Measurements from ENCODE around the gene WDPCP. TPM values are rescaled to one million over a fixed set of nuclear protein-coding genes. Genes with fewer than 3 reads are reported as not detected.

Gene WDPCP
- total and polyA plus RNA-seq, 2 of the 13 experiments (the other 11 are each of a cell fraction or from before 2014, with no cell fraction given) = 2.9 to 5.2 TPM

- TF ChIP-seq CHCHD3 (CRISPR knock-in tag; IDR thresholded peaks at IDR 0.05) (no peak), PBX3 (CRISPR knock-in tag; IDR thresholded peaks at IDR 0.05; ENCODE audit: borderline replicate concordance) (no peak), FOSL2 (CRISPR knock-in tag; IDR thresholded peaks at IDR 0.05) (peak; percentile 38; the same call in 1 of the 2 replicates), ZEB1 (IDR thresholded peaks at IDR 0.05; ENCODE audit: insufficient replicate concordance, low read depth) (no peak), ZNF614 (CRISPR knock-in tag; IDR thresholded peaks at IDR 0.05; ENCODE audit: borderline replicate concordance) (peak; percentile 72; the same call in 1 of the 2 replicates), CSRNP1 (CRISPR knock-in tag; IDR thresholded peaks at IDR 0.05) (no peak), ZNF570 (CRISPR knock-in tag; IDR thresholded peaks at IDR 0.05; ENCODE audit: borderline replicate concordance) (no peak), ZNF260 (CRISPR knock-in tag; IDR thresholded peaks at IDR 0.05; ENCODE audit: borderline replicate concordance, low read depth) (no peak), ZNF512 (CRISPR knock-in tag; IDR thresholded peaks at IDR 0.05) (no peak), ZFP90 (CRISPR knock-in tag; IDR thresholded peaks at IDR 0.05; ENCODE audit: borderline replicate concordance) (no peak), ZNF775 (CRISPR knock-in tag; IDR thresholded peaks at IDR 0.05; ENCODE audit: borderline replicate concordance) (no peak), ZNF446 (CRISPR knock-in tag; IDR thresholded peaks at IDR 0.05) (no peak), MLXIP (CRISPR knock-in tag; IDR thresholded peaks at IDR 0.05; ENCODE audit: borderline replicate concordance) (no peak), CSRNP2 (CRISPR knock-in tag; conservative IDR thresholded peaks at IDR 0.05; ENCODE audit: low read depth) (no peak), E2F1 (CRISPR knock-in tag; IDR thresholded peaks at IDR 0.05) (no peak), ZKSCAN5 (CRISPR knock-in tag; IDR thresholded peaks at IDR 0.05) (no peak), TEAD3 (CRISPR knock-in tag; optimal IDR thresholded peaks at IDR 0.05; ENCODE audit: borderline replicate concordance) (peak; percentile 35), ETV6 (CRISPR knock-in tag; conservative IDR thresholded peaks at IDR 0.05) (no peak)
Measured at GRCh38 chr2:63189026-63189425, 399.3 kb downstream of the WDPCP start (continued).

Data from HepG2 (cell line).